ENCODE results near the gene WWC2.

The WWC2 gene

DNA sequence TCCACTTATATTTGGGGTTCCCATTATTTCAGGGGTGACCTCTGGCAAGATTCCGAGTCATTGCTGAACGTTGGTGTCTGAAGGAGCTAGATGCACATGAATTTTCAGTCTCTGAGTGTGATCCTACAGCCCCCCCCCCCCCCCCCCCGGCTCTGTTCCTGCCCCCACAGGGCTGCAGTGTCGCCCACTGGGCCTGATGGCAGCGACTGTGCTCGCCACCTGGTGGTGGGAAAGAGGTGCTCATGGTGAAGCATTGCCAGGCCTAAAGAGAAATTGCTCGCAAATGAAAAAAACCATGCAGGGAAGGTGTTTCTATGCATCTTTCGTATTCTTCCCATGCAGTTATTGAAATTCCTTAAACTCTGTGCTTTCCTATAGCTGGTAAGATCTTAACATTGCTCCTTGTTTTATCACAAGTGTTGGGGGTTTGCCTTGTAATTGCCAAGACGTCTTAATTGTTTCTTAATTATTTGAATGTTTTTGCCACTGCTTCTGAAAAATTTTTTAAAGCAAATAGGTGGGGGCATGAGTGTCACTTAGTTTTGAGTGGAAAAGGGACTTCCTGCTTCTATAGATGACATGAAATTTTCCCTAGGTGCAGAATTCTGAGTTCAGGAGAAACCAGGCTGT is 157.8 kb downstream of the WWC2 start:
- peak; percentile 9 for DNase-seq (ENCODE audit: low read depth)

DNA sequence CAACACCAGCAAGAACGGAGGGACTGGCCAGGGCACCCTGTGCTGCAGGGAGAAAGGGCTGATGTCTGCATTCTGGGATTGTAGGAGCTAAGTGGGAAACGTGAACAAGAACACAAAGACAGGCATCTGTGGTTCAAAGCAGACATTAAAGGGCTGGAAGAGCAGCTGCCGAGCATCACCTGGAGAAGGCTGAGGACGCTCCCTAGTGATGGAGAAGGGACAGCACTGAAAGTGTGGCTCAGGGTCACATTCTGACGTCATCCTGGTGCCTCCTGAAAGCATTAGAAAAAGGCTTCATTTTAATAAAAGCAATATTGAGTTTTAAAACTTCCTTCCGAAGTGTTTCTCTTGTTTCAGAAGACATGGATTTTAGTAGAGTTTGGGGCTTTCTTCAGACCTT is 158.8 kb downstream of the WWC2 start:
- DNase-seq (ENCODE audit: low read depth): no peak

DNA sequence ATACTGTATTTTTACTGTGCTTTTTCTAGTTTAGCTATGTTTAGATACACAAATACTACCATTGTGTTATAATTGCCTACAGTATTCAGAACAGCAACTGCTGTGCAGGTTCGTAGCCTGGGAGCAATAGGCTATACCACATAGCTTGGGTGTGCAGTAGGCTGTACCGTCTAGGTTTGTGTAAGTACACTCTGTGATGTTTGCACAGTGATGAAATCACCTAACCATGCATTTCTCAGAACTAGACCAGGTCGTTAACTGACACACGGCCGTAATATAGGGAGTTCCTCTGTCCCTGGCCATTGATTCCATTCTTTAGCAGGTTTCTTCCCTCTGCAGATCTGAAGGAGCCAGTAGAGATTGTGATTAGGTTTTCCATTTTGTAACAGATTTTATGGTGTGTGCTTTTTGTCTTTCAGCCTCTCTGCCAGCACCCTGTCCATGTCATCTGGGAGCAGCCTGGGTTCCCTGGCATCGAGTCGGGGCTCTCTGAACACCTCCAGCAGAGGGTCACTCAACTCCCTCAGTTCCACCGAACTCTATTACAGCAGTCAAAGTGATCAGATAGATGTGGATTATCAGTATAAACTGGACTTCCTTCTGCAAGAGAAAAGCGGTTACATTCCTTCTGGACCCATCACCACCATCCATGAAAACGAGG is 161.6 kb downstream of the WWC2 start:
- DNase-seq (ENCODE audit: low read depth): no peak

DNA sequence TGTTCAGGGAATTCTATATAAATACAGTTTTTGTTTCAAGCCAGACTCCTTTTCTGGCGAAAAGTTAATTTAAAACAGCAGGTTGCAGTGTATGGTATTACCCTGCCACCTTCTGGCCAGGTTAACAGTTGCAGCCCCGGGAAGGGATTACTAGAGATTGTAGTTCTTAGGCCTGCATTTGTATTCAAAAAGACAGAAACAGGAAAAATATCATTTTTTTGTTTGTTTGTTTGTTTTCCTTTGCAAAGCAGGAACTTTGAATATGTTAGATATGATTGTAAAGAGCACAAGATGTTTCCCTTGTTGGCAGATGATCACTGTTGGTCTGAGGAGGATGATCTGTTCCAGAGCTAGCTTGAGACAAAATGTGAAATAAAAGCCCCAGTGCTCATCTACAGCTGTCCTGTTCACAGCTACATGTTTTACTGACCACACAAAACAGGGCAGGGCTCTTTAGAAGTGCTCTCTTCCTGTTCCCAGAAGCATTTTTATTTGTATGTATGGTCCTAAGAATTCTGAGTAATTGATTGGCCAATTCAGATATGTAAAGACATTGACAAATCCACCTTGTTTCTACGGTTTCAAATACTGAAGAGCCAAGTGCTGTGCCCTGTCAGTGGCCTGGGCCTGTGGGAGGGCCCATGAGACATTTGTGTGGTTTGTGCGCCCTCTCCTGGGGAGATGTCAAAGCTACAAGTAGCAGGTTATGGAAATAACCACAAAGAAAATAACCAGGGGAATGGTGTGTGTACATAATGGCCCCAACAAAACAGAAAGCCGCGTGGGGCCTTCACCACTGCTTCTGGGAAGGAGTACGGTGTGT is 163.1 kb downstream of the WWC2 start:
- DNase-seq (ENCODE audit: low read depth): peak; percentile 58

DNA sequence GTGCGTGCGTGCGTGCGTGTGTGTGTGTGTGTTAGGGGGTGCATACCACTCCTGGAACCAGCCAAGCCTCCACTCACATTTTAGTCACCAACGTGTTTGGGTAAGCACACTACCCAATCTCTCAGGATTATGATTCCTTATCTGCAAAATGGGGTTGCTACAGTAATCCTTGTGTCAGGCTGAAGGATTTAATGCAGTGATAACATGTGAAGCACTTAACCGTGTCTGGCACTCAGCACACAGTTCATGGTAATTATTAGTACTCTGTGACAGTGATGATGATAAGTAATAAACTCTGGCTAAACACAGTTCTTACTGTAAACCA is 163.7 kb downstream of the WWC2 start:
- DNase-seq (ENCODE audit: low read depth): no peak

DNA sequence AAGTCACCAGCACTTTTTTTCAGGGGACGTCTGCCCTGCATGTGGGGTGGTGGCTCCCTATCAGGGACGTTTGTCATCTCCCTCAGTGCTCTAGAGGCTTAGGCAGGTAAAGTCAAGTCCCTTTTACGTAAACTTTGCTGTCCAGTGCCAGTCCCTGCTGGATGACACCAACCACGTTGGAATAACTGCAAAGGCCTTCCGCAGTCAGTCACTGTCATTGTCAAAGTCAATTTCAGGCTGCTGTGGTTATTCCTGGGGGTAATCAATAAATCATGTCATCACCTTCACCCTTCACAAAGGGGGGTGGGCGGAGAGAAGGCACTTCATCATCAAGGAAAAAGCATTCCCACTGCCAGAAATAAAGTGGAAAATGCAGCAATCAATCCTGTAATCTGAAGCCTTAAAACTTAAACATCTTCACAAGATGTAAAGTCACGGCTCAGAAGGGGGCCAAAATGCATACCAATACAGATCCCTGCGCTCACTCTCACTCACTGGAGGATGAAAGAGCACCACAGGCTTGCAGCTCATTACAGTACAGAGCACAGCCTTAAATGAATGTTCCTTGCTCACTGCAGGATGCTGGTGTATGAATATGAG is 164.8 kb downstream of the WWC2 start:
- no peak for DNase-seq (ENCODE audit: low read depth)

DNA sequence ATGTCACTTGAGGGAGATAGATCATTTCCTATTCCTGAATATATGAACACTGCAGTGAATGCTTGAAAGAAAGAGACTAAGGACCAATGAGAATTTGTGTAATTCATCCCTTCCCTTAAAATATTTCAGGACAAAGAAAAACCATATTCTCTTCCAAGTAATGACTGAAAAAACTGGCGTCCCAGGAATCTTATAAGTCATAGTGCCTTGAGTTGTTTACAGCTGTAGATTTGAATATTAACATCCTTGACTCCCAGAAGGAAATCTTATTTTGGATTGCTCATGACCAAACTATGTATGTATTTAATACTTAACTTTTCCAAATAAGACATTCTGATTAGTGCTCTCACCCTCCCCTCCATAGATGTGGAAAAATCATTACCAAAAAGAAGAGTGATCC is 165.6 kb downstream of the WWC2 start:
- DNase-seq (ENCODE audit: low read depth): no peak

DNA sequence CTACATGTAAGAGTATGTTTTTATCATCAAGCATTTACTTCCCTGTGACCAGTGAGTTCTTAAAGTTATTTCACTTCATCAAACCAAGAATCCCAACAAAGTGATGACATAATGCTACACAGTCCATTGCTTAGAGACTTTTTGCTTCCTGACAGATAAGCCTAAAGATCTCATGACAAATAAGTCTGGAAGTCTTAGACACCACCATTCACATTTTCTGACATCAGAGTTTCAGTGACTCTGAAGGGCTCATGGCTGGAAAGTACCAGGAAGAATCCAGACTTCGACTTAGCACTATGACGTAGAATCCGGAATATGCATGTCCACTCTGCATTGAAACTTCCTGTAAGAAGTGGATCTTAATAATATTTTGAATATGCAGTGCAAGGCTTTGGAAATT is 167.3 kb downstream of the WWC2 start:
- DNase-seq (ENCODE audit: low read depth): no peak

DNA sequence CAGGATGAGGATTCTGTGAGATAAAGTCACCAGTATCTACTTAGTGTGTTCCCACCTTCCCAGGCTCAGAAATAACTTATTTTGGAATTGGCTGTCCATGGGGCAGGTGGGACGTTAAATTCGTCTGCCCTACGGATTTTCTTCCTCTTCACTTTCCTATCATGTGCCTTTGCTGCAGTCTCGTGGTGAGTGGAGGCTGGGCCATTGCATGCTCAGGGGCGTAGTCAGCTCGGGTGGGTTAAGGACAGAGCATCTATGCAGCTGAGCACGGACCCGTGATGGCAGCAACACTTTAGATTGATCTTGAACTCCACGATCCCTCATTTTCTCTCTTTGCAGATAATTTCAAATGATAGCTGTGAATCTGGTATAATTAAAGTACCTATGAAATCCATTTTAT is 169.5 kb downstream of the WWC2 start:
- no peak for DNase-seq (ENCODE audit: low read depth)

DNA sequence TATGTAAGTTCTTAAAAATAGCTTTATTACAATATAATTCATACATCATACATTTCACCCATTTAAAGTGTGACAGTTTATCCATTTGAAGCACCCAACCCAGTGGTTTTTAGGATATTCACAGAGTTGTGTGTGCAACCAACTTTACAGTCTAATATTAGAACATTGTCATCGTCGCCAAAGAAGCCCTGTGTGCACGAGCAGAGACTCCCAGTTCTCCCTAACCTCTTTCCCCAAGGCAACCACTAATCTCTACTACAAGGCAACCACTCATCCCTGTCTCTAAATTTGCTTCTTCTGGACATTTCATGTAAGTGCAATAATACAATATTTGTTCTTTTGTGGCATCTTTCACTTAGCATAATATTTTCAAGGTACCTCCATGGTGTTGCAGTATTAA is 173.3 kb downstream of the WWC2 start:
- DNase-seq (ENCODE audit: low read depth): no peak

DNA sequence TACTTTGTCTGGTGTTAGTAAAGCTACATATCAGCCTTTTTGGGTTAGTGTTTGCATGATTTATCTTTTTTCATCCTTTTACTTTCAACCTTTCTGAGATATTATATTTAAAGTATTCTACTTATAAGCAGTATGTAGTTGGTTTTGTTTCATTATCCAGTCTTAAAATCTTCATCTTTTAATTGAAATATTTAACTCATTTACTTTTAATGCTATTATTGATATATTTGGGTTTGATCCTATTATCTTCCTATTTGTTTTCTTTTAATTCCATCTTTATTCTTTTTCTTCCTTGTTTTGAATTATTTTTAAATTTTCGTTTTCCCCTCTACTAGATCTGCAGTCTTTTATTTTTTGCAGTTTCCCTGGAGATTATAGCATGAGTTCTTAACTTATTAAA is 177.0 kb downstream of the WWC2 start:
- DNase-seq (ENCODE audit: low read depth): no peak

DNA sequence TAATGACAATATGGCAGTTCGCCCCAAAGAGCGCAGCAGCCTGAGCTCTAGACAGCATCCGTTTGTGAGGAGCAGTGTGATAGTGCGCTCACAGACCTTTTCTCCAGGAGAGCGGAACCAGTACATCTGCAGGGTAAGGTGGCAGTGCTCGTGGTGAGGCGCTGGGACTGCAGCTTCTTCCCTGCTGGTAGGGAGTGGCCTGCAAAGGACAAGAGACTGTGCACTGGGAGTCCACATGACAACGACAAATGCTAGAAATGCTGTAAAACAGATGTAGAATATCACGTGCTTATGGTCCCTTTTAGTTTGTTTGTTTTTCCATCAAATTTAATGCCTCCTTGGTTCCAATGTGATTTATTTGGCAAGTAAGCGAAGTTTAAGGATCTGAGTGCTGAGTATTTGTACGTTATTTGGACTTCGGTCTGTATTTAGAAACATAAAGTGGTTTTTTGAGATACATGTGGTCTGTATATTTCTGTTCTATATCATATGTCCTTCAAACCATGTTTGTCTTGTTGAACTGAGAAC is 185.3 kb downstream of the WWC2 start:
- no peak for DNase-seq (ENCODE audit: low read depth)

DNA sequence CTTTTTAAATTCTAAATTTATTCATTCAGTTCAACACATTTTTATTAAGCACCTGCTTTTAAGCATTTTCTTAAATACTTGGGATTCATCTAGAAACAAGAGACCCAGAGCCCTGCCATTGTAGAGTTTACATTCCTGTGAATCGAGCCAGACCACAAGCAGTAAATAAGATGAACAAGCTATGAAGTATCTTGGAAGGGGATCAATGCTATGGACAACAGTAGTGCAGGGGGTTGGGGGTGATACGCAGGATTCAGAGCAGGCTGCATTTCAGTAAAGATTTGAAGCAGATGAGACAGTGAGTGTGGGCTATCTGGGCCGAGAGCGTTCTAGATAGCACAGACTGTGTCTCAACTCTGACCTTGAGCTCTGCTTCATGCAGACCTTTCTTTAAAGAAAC is 185.9 kb downstream of the WWC2 start:
- no peak for DNase-seq (ENCODE audit: low read depth)

DNA sequence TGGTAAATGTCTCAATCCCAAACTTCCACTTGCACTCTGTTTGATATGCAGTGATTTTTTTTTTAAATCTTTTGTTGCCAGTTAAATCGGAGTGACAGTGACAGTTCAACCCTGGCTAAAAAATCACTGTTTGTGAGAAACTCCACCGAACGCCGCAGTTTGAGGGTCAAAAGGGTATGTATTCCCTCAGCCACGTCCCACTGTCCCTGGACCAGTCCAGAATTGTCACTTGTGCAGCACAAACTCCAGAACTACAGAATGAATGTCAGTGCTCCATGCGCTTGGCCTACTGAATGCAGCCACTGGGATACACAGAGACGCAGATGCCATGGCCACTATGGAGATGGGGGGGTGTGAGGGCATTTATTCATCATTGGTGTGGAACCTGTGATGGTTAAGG is 186.8 kb downstream of the WWC2 start:
- DNase-seq (ENCODE audit: low read depth): no peak

DNA sequence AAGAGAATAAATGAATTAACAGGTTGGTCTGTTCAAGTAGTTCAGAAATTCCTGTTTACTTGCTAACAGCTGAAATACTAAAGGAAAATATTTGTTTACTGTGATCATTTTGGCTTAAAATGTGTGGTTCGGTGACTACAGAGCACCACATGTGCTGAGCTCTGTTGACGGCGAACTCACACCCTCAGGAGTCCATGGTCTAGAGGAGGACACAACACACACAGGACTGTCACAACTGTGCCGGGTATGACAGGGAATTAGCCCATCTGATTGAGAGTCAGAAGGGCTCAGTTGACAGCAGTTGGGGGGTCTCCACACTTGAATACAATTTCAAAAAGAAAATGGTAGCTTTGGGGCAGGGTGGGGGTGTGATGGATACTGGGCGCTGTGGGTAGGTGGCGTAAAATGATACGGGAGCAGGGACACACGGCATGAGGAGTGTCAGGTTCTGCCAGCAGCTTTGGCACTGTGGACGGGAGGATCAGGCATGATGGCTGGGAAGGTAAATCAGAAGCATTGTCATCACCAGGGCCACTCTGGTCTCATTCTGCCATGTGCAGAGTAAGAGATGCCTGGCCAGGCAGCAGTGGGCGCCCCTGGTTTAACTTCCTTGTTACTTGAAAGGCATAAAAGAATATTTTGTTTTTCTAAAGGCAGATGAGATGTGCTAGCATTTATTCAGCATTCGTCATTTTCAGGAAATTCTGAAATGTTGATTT is 187.7 kb downstream of the WWC2 start:
- no peak for DNase-seq (ENCODE audit: low read depth)

DNA sequence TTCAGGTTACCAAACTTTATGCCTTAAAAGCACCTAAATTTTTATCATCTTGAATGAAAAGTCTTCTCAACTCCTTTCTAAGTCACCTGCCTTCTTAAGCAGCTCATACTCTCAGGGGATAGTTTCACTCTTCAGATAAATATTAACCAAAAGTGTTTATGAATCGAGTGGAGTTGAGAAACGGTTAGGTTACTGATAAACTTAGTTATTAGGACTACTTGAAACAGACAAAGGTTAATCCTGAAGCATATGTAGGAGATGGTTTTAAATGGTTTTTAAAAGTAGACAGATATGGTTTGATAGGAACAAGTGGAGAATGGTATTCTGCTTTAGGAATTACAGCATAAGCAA is 188.2 kb downstream of the WWC2 start:
- DNase-seq (ENCODE audit: low read depth): no peak

DNA sequence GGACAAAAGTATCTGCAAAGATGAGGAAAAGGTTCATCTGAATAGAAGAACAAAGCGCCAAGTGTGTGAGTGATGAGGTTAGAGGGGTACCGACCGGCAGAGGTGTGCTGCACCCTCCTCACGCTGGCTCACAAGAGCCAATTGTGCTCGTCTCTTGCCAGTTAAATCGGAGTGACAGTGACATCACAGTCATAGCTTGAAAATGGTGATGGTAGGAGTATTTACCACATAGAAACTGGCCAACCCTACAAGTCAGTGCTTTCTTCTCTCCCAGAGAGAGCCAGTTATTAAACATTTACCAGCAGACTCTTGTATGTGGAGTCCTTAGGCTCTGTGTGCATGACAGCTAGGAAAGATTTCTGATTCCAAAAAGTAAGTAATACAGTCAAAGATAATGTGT is 188.6 kb downstream of the WWC2 start:
- DNase-seq (ENCODE audit: low read depth): no peak

DNA sequence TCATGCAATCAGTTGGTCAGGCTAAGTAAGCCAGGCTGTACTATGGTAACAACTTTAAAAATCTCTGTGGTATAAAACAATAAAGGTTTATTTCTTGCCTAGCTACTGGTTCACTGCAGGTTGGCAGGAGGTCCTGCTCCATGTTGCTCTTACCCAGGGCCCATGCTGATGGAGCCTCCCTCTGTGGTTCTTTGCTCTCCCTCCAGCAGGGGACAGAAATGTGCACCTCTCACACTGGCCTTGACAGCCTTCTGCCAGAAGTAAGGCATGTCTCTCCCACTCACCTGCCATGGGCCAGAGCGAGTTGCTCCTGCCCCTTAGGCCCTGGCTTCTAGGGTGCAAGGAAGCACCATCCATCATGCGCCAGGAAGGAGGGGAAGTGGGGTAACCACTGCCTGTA is 189.9 kb downstream of the WWC2 start:
- DNase-seq (ENCODE audit: low read depth): no peak

DNA sequence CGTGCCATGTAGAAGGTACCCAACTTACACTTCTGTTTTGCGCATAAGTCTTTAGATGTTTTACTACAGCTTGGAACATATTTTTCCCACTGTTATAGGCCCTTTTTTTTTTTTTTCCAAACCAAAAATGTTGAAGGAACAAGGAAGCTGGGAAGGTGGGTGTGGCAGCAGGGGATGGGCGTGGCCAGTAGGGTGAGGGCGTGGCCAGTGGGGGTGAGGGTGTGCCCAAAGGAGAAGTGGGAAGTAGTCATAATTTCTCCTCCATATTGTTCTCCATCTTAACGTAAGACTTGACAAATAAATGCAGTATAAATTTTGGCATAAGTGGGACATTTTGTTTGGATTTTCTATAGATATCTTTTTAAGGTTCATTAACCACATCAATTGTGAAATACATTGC is 190.6 kb downstream of the WWC2 start:
- DNase-seq (ENCODE audit: low read depth): no peak

DNA sequence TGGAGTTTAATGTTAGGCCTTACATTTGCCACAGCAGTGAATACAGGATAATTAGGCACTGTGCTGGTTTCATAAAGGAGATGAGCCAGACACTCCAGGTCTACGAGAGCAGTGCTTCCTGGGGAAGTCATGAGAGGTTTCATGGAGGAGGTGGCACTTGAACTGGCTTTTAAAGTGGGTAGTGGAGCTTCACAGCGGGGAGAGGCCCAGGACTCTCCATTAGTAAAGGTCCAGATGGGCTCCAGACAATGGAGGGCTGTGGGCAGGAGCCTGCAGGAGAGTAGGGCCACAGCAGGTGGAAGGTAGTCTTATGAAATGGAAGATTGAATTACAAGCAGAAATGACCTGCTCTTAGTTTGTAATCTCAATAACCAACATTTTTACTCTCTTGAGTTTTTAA is 192.0 kb downstream of the WWC2 start:
- DNase-seq (ENCODE audit: low read depth): no peak

DNA sequence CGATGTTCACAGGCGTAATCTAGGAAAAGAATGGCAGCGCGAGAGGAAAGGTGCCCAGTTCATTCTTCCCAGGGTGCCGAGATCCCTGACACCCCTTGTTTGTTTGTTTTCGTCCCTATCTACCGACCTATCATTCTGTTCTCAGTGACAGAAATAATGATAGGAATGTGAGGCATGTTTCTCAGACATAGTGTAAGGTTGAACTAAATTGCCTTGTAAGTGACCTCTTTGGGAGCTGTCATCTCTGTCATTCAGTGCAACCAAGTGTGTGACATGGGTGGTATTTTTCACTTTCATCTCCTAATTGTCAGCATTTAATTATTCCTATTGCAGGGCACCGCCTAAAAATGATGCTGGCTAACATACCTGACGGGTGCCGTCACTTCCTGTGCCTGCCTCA is 196.7 kb downstream of the WWC2 start:
- no peak for DNase-seq (ENCODE audit: low read depth)

DNA sequence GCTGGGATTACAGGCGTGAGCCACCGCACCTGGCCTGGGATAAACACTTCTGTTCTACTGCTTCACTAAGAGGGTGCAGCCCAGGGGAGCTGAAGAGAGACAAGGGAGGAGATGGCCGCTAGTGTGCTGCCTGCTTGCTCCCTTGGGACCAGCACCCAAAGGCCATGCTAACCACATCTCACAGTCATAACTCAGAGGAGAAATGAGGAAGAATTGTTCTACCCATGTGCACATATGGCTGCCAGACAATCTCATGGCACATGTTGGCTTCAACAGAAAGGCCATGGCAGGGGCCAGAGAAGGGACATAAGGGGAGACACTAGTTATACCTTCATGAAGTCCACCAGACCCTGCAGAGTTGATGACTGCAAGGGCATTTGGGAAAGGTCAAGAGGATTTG is 198.6 kb downstream of the WWC2 start:
- DNase-seq (ENCODE audit: low read depth): no peak

Data from stimulated activated CD4-positive, alpha-beta T cell treated with anti-CD3 and anti-CD28 coated beads, Interleukin-2, amount 100 ng/mL, for 4 hours (primary cell).